ENCODE results near the gene CD84.
"Not testable (repeated sequence)": the region's sequence is repeated elsewhere in the genome, so short reads cannot be mapped to it uniquely, and the experiment has no call there.

CD84 gene

GRCh38 chr1:160567341-160567740 is 12.0 kb downstream of the CD84 start:
- Histone ChIP-seq H3K4me3 (ENCODE audit: low read length) (no peak overlapping the region), H3K27me3 (ENCODE audit: insufficient read depth, low read length) (no peaks in the 10 kb centered on the region)

DNA sequence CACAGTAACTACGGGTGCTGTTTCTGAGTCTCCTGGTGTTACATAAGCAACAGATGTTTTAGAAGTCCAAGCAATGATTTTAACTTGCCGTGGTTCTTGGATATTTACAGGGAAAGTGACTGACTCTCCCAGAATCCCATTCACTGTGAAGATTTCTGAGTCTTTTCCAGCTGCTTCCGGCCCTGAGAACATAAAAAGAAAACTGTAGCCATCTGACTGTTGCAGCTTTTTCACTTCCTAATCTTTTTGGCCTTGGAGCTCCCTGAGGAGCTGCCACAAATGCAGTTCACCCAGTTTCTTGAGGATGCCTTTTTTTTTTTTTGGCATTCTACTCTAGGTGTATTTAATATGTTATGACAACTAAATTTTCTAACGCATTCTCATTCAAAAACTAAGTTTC is 13.7 kb downstream of the CD84 start:
- Histone ChIP-seq H3K36me3 (ENCODE audit: insufficient read depth, low read depth, low read length) (no peaks in the 10 kb centered on the region), H3K27ac (ENCODE audit: low read length) (no peak overlapping the region), H3K4me1 (ENCODE audit: insufficient read depth, low read length) (no peaks in the 10 kb centered on the region), H3K4me3 (ENCODE audit: low read length) (no peak overlapping the region), H3K9ac (ENCODE audit: low read depth, low read length) (no peak overlapping the region), H3K9me3 (ENCODE audit: insufficient read depth, low read depth, low read length) (peaks cover 7% of the 10 kb centered on the region), H3K27me3 (ENCODE audit: insufficient read depth, low read length) (no peaks in the 10 kb centered on the region)

More at GRCh38 chr1:160567341-160567740, 12.0 kb downstream of the CD84 start:
- Histone ChIP-seq H3K27ac (ENCODE audit: low read length) (no peak overlapping the region), H3K9me3 (ENCODE audit: insufficient read depth, low read depth, low read length) (peaks cover 6% of the 10 kb centered on the region), H3K4me1 (ENCODE audit: insufficient read depth, low read length) (no peaks in the 10 kb centered on the region), H3K9ac (ENCODE audit: low read depth, low read length) (no peak overlapping the region), H3K36me3 (ENCODE audit: insufficient read depth, low read depth, low read length) (no peaks in the 10 kb centered on the region)

GRCh38 chr1:160563230-160563629 is 16.1 kb downstream of the CD84 start:
- H3K27ac ChIP-seq (ENCODE audit: low read length); H3K36me3 ChIP-seq (ENCODE audit: insufficient read depth, low read depth, low read length); H3K9me3 ChIP-seq (ENCODE audit: insufficient read depth, low read depth, low read length); H3K4me3 ChIP-seq (ENCODE audit: low read length); H3K27me3 ChIP-seq (ENCODE audit: insufficient read depth, low read length); H3K4me1 ChIP-seq (ENCODE audit: insufficient read depth, low read length); H3K9ac ChIP-seq (ENCODE audit: low read depth, low read length): not testable (repeated sequence)

DNA sequence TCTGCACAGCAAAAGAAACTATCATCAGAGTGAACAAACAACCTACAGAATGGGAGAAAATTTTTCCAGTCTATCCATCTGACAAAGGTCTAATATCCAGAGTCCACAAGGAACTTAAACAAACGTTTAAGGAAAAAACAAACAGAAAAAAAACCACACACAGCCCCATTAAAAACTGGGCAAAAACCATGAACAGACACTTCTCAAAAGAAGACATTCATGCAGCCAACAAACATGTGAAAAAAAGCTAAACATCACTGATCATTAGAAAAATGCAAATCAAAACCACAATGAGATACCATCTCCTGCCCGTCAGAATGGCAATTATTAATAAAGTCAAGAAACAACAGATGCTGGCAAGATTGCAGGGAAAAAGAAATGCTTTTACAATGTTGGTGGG is 16.6 kb downstream of the CD84 start:
- not testable (repeated sequence) for H3K36me3 ChIP-seq (ENCODE audit: insufficient read depth, low read depth, low read length); H3K4me1 ChIP-seq (ENCODE audit: insufficient read depth, low read length); H3K27ac ChIP-seq (ENCODE audit: low read length); H3K9me3 ChIP-seq (ENCODE audit: insufficient read depth, low read depth, low read length); H3K27me3 ChIP-seq (ENCODE audit: insufficient read depth, low read length); H3K9ac ChIP-seq (ENCODE audit: low read depth, low read length); H3K4me3 ChIP-seq (ENCODE audit: low read length)

DNA sequence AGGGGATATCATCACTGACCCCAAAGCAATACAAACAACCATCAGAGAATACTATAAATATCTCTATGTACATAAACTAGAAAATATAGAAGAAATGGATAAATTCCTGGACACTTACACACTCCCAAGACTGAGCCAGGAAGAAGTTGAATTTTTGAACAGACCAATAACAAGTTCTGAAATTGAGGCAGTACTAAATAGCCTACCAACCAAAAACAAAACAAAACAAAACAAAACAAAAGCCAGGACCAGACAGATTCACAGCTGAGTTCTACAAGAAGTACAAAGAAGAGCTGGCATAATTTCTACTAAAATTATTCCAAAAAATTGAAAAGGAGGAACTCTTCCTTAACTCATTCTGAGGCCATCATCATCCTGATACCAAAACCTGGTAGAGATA is 18.5 kb downstream of the CD84 start:
- Histone ChIP-seq H3K36me3 (ENCODE audit: insufficient read depth, low read depth, low read length) (no peaks in the 10 kb centered on the region), H3K27ac (ENCODE audit: low read length) (no peak overlapping the region), H3K4me3 (ENCODE audit: low read length) (no peak overlapping the region), H3K9ac (ENCODE audit: low read depth, low read length) (no peak overlapping the region), H3K9me3 (ENCODE audit: insufficient read depth, low read depth, low read length) (peaks cover 7% of the 10 kb centered on the region), H3K27me3 (ENCODE audit: insufficient read depth, low read length) (no peaks in the 10 kb centered on the region), H3K4me1 (ENCODE audit: insufficient read depth, low read length) (no peaks in the 10 kb centered on the region)

GRCh38 chr1:160560045-160560705 is 19.1 kb downstream of the CD84 start:
- Histone ChIP-seq H3K27me3 (ENCODE audit: insufficient read depth, low read length) (no peaks in the 10 kb centered on the region), H3K36me3 (ENCODE audit: insufficient read depth, low read depth, low read length) (no peaks in the 10 kb centered on the region), H3K4me3 (ENCODE audit: low read length) (no peak overlapping the region), H3K4me1 (ENCODE audit: insufficient read depth, low read length) (no peaks in the 10 kb centered on the region), H3K9me3 (ENCODE audit: insufficient read depth, low read depth, low read length) (peaks cover 7% of the 10 kb centered on the region), H3K9ac (ENCODE audit: low read depth, low read length) (no peak overlapping the region), H3K27ac (ENCODE audit: low read length) (no peak overlapping the region)

- not testable (repeated sequence) for H3K9me3 ChIP-seq (ENCODE audit: insufficient read depth, low read depth, low read length); H3K27ac ChIP-seq (ENCODE audit: low read length); H3K27me3 ChIP-seq (ENCODE audit: insufficient read depth, low read length); H3K4me3 ChIP-seq (ENCODE audit: low read length); H3K36me3 ChIP-seq (ENCODE audit: insufficient read depth, low read depth, low read length); H3K4me1 ChIP-seq (ENCODE audit: insufficient read depth, low read length); H3K9ac ChIP-seq (ENCODE audit: low read depth, low read length)
These were observed 19.9 kb downstream of the CD84 start for GRCh38 chr1:160559437-160559836.

GRCh38 chr1:160558660-160559380 is 20.5 kb downstream of the CD84 start:
- H3K27ac ChIP-seq (ENCODE audit: low read length): no peak overlapping the region
- no peaks in the 10 kb centered on the region for H3K4me1 ChIP-seq (ENCODE audit: insufficient read depth, low read length)
- H3K9ac ChIP-seq (ENCODE audit: low read depth, low read length): no peak overlapping the region
- peaks cover 7% of the 10 kb centered on the region for H3K9me3 ChIP-seq (ENCODE audit: insufficient read depth, low read depth, low read length)
- no peaks in the 10 kb centered on the region for H3K27me3 ChIP-seq (ENCODE audit: insufficient read depth, low read length)
- H3K4me3 ChIP-seq (ENCODE audit: low read length): no peak overlapping the region
- no peaks in the 10 kb centered on the region for H3K36me3 ChIP-seq (ENCODE audit: insufficient read depth, low read depth, low read length)

DNA sequence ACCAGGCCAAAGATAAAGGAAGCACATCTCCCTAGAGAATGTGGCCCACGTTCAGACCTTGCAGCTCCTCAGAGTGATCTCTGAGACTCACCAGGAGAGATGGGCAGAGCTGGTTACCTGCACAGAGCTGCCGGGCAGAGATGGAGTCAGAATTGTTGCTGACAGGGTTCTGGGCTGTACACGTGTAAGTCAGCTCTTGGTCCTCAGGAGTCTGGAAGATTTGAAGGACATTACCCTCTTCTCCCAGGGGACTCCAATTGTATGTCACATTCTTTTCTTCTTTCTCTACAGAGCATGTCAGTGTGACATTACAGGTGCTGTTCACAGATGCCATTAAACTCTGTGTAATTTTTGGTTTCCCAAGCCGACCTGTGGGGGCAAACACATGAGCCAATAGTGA is 25.5 kb downstream of the CD84 start:
- Histone ChIP-seq H3K36me3 (ENCODE audit: insufficient read depth, low read depth, low read length) (no peaks in the 10 kb centered on the region), H3K4me1 (ENCODE audit: insufficient read depth, low read length) (no peaks in the 10 kb centered on the region), H3K27me3 (ENCODE audit: insufficient read depth, low read length) (no peaks in the 10 kb centered on the region), H3K9me3 (ENCODE audit: insufficient read depth, low read depth, low read length) (no peaks in the 10 kb centered on the region; the same call in 1 of the 2 replicates), H3K4me3 (ENCODE audit: low read length) (no peak overlapping the region), H3K9ac (ENCODE audit: low read depth, low read length) (no peak overlapping the region), H3K27ac (ENCODE audit: low read length) (no peak overlapping the region)

- H3K36me3 ChIP-seq (ENCODE audit: insufficient read depth, low read depth, low read length): no peaks in the 10 kb centered on the region
- H3K27me3 ChIP-seq (ENCODE audit: insufficient read depth, low read length): no peaks in the 10 kb centered on the region
- H3K9ac ChIP-seq (ENCODE audit: low read depth, low read length): no peak overlapping the region
- H3K9me3 ChIP-seq (ENCODE audit: insufficient read depth, low read depth, low read length): no peaks in the 10 kb centered on the region; the same call in 1 of the 2 replicates
- no peak overlapping the region for H3K4me3 ChIP-seq (ENCODE audit: low read length)
- no peak overlapping the region for H3K27ac ChIP-seq (ENCODE audit: low read length)
- no peaks in the 10 kb centered on the region for H3K4me1 ChIP-seq (ENCODE audit: insufficient read depth, low read length)
These were observed 26.9 kb downstream of the CD84 start for GRCh38 chr1:160552425-160552824.

GRCh38 chr1:160550572-160551034 is 28.7 kb downstream of the CD84 start:
- Histone ChIP-seq H3K27ac (ENCODE audit: low read length) (no peak overlapping the region), H3K9me3 (ENCODE audit: insufficient read depth, low read depth, low read length) (no peaks in the 10 kb centered on the region; the same call in 1 of the 2 replicates)

GRCh38 chr1:160549665-160550006 is 29.7 kb downstream of the CD84 start:
- no peak overlapping the region for H3K27ac ChIP-seq (ENCODE audit: low read length)
- no peak overlapping the region for H3K9ac ChIP-seq (ENCODE audit: low read depth, low read length)
- H3K4me3 ChIP-seq (ENCODE audit: low read length): no peak overlapping the region
- no peaks in the 10 kb centered on the region for H3K36me3 ChIP-seq (ENCODE audit: insufficient read depth, low read depth, low read length)
- no peaks in the 10 kb centered on the region; the same call in 1 of the 2 replicates for H3K9me3 ChIP-seq (ENCODE audit: insufficient read depth, low read depth, low read length)
- H3K4me1 ChIP-seq (ENCODE audit: insufficient read depth, low read length): no peaks in the 10 kb centered on the region
- no peaks in the 10 kb centered on the region for H3K27me3 ChIP-seq (ENCODE audit: insufficient read depth, low read length)

More at GRCh38 chr1:160550572-160551034, 28.7 kb downstream of the CD84 start:
- Histone ChIP-seq H3K27me3 (ENCODE audit: insufficient read depth, low read length) (no peaks in the 10 kb centered on the region), H3K4me3 (ENCODE audit: low read length) (no peak overlapping the region), H3K36me3 (ENCODE audit: insufficient read depth, low read depth, low read length) (no peaks in the 10 kb centered on the region), H3K9ac (ENCODE audit: low read depth, low read length) (no peak overlapping the region), H3K4me1 (ENCODE audit: insufficient read depth, low read length) (no peaks in the 10 kb centered on the region)

Data from iPS-20b (cell line).